Activated CD8-positive, alpha-beta T cell treated with anti-CD3 and anti-CD28 coated beads for 36 hours (primary cell): Measurements from ENCODE around the gene RUNDC1. TPM values are rescaled to one million over a fixed set of nuclear protein-coding genes. Genes with fewer than 3 reads are reported as not detected.

Source experiments
- ATAC-seq: fragments of 200-7000 bp; cut with Tn5 transposase; one replicate; pipeline ENCODE4 v1.10.0; 2021; ENCODE audit warnings: mild to moderate bottlenecking, moderate library complexity
- CTCF ChIA-PET: fragments of 350-600 bp; sonication (Branson Sonifier 250); formaldehyde crosslinking; loops from one replicate; lab custom pipeline; 2021; ENCODE audit warnings: antibody characterized with exemption; lab: Charles Lee
- POLR2A ChIA-PET: fragments of 350-600 bp; sonication (Branson Sonifier 250); formaldehyde crosslinking; loops from one replicate; lab custom pipeline; 2021; ENCODE audit warnings: antibody characterized with exemption; lab: Charles Lee
- DNase-seq: peaks from one replicate; pipeline ENCODE4 v3.0.0-alpha.2; 2020
- H3K27ac Mint-ChIP-seq: one replicate; pipeline ENCODE4 v1.8.0; 2021; ENCODE audit warnings: mild to moderate bottlenecking, mixed read lengths
- H3K27me3 Mint-ChIP-seq: one replicate; pipeline ENCODE4 v1.8.0; 2021; ENCODE audit warnings: mixed read lengths
- H3K36me3 Mint-ChIP-seq: one replicate; pipeline ENCODE4 v1.8.0; 2021; ENCODE audit warnings: low read depth, mixed read lengths
- H3K4me1 Mint-ChIP-seq: one replicate; pipeline ENCODE4 v1.8.0; 2021; ENCODE audit warnings: low read depth, mixed read lengths
- H3K4me3 Mint-ChIP-seq: one replicate; pipeline ENCODE4 v1.8.0; 2021; ENCODE audit warnings: mild to moderate bottlenecking, moderate library complexity, mixed read lengths
- H3K9me3 Mint-ChIP-seq: one replicate; pipeline ENCODE4 v1.8.0; 2021; ENCODE audit warnings: mixed read lengths
- intact Hi-C: fragments of 100-400 bp; cut with micrococcal nuclease; formaldehyde crosslinking; loops from one replicate; pipeline ENCODE4 v1.10.0; 2022
- total RNA-seq, 2 experiments: library from RNA; stranded (reverse); gene quantifications; one replicate each; pipeline ENCODE4 v1.2.3, GENCODE V29; 2021
- TF ChIP-seq, protein P1 (sequence below): fragments of 200-600 bp; IDR thresholded peaks from one replicate; pipeline ENCODE4 v1.8.0; 2022; ENCODE audit warnings: antibody characterized with exemption, mild to moderate bottlenecking

Gene RUNDC1
- total RNA-seq, 2 experiments from 2014 or later = 16.1 to 17.0 TPM

DNA sequence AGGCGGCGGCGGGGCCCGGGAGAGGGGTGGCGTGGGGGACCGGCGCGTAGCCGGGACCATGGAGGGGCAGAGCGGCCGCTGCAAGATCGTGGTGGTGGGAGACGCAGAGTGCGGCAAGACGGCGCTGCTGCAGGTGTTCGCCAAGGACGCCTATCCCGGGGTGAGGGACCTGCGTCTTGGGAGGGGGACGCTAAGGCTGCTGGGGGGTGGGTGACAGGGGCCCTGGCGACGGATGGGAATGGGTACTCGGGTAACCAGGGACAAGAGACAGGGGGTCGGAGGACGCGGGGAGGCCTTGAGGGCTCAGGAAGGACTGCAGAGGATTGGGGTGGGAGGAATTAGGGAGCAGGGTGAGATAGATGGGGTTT lies 44.9 kb downstream of the RUNDC1 start:
- TF ChIP-seq, protein P1, sequence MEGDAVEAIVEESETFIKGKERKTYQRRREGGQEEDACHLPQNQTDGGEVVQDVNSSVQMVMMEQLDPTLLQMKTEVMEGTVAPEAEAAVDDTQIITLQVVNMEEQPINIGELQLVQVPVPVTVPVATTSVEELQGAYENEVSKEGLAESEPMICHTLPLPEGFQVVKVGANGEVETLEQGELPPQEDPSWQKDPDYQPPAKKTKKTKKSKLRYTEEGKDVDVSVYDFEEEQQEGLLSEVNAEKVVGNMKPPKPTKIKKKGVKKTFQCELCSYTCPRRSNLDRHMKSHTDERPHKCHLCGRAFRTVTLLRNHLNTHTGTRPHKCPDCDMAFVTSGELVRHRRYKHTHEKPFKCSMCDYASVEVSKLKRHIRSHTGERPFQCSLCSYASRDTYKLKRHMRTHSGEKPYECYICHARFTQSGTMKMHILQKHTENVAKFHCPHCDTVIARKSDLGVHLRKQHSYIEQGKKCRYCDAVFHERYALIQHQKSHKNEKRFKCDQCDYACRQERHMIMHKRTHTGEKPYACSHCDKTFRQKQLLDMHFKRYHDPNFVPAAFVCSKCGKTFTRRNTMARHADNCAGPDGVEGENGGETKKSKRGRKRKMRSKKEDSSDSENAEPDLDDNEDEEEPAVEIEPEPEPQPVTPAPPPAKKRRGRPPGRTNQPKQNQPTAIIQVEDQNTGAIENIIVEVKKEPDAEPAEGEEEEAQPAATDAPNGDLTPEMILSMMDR = no peak
- ChIA-PET POLR2A (interaction anchor here (0.7 to 3.0 kb wide), 6 partner anchors 14 to 290 kb away, joined by 3 to 25 read pairs (median 8); partner anchors contain the start of genes IFI35 and RPL27), CTCF (interaction anchor here (1.2 kb wide), 1 partner anchor 18 kb away, joined by 3 read pairs; no protein-coding TSS in a partner anchor)
- DNase-seq = no peak
- intact Hi-C loops = loop anchor here (10.0 kb wide), 1 partner anchor 290 kb away; no protein-coding TSS in a partner anchor
- H3K4me3 Mint-ChIP-seq = peak overlapping the region; percentile 32
- H3K27ac Mint-ChIP-seq = no peak overlapping the region
- no peak for ATAC-seq
- no peaks in the 10 kb centered on the region for H3K9me3 Mint-ChIP-seq
- H3K4me1 Mint-ChIP-seq = peaks cover 19% of the 10 kb centered on the region
- no peaks in the 10 kb centered on the region for H3K27me3 Mint-ChIP-seq
- no peaks in the 10 kb centered on the region for H3K36me3 Mint-ChIP-seq

DNA sequence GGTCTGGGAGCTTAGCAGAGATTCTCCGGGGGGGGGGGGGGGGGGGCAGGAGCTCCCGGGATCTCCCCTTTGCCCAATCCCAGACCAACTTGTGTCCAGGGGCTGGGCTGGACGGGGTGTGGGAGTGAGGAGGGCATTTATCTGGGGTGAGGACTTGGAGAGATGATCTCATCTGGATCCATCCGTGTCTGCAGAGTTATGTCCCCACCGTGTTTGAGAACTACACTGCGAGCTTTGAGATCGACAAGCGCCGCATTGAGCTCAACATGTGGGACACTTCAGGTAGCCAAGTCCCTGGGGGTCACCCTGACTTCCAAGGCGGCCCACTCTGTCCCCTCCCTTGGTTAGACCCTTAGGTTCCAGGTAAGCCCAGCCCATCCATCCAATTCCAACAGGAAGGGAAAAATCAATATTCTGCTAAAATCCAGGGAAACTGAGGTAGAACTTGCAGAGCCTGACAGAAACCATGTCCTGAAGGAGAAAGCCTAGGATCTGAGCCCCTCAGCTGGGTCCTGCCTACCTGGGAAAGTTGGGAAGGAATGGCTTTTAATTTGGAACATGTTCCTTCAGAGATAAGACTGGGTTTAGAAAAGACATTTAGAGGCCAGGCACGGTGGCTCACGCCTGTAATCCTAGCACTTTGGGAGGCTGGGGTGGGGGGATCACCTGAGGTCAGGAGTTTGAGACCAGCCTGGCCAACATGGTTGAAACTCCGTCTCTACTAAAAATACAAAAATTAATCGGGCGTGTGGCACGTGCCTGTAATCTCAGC lies 45.6 kb downstream of the RUNDC1 start:
- TF ChIP-seq, protein P1 = no peak
- POLR2A ChIA-PET = interaction anchor here (0.7 to 3.0 kb wide), 4 partner anchors 19 to 290 kb away, joined by 3 to 25 read pairs (median 6); partner anchors contain the start of genes IFI35 and RPL27
- no peaks in the 10 kb centered on the region for H3K36me3 Mint-ChIP-seq

DNA sequence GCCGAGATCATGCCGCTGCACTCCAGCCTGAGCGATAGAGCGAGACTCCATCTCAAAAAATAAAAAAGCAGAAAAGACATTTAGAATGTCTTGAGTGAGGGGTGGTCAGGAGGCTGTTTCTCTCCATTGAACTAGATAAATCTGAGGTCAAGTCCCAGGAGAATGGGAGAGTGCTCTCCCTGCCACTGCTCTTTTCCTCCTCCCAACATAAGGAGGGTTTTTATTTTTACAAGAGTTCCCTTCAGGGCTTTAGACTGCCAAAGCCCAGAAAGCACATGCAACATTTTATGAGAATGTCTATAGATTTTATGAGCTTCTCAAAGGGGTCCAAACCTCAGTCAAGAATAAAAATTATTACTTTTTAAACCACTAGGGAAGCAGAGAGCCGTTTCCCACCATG lies 46.2 kb downstream of the RUNDC1 start:
- intact Hi-C loops = loop anchor here (10.0 kb wide), 1 partner anchor 288 kb away; no protein-coding TSS in a partner anchor
- ChIA-PET POLR2A (interaction anchor here (1.4 kb wide), 1 partner anchor 289 kb away, joined by 7 read pairs; no protein-coding TSS in a partner anchor), CTCF (interaction anchor here (1.0 to 1.4 kb wide), 2 partner anchors 11 to 28 kb away, joined by 3 read pairs; partner anchors contain the start of gene RPL27)
- Mint-ChIP-seq H3K27me3 (no peaks in the 10 kb centered on the region), H3K36me3 (no peaks in the 10 kb centered on the region), H3K4me1 (peaks cover 10% of the 10 kb centered on the region), H3K27ac (no peak overlapping the region), H3K4me3 (no peak overlapping the region), H3K9me3 (no peaks in the 10 kb centered on the region)
- DNase-seq (no peak), ATAC-seq (no peak)
- TF ChIP-seq, protein P1 = no peak

More for the DNA sequence above, 45.6 kb downstream of the RUNDC1 start:
- Mint-ChIP-seq H3K27ac (no peak overlapping the region), H3K4me1 (peaks cover 14% of the 10 kb centered on the region), H3K4me3 (peak overlapping the region; percentile 32), H3K9me3 (no peaks in the 10 kb centered on the region), H3K27me3 (no peaks in the 10 kb centered on the region)
- ATAC-seq (no peak), DNase-seq (no peak)
- intact Hi-C loops = loop anchor here (10.0 kb wide), 1 partner anchor 289 kb away; no protein-coding TSS in a partner anchor
- CTCF ChIA-PET = interaction anchor here (1.0 to 1.4 kb wide), 2 partner anchors 12 to 28 kb away, joined by 3 read pairs; partner anchors contain the start of gene RPL27

DNA sequence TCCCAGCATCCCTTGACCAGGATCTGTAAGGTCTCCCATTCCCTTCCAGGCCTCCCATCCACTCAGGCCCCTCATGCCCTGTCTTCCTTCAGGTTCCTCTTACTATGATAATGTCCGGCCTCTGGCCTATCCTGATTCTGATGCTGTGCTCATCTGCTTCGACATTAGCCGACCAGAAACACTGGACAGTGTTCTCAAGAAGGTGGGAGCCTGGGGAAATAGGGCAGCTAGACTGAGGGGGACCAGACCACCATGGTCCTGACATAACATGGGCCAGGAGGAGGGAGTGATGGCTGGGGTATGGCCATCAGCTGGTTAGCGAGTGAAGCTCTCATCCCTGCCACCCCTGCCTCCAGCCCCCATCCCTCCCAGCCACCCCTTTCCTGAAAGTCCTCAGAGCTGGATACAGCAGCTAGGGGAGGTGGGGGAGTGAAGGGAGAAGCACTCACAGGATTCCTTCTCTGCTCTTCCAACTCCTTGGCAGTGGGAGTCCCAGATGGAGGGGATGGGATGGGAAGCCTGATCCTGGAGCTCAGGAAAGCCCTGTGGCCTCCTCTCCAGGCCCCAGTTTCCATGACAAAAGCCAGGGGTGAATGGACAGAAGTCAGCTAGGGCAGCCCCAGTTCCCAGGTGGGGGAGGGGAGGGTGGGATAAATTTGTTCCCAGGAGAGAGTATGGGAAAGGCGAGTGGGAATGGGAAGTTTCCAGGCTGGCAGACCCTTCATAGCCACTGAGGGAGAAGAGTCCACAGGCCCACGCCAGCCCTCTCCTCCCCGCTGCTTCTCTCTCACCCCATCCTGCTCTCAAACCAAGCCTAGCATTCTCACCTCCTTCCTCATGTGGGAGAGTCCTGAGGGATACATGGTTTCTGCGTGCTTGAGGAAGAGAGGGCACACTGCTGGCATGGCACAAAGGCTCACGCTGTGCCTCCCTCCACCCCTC lies 47.0 kb downstream of the RUNDC1 start:
- Mint-ChIP-seq H3K36me3 (no peaks in the 10 kb centered on the region), H3K27ac (no peak overlapping the region), H3K9me3 (no peaks in the 10 kb centered on the region), H3K4me3 (no peak overlapping the region), H3K27me3 (no peaks in the 10 kb centered on the region), H3K4me1 (peaks cover 7% of the 10 kb centered on the region)
- ChIA-PET POLR2A (interaction anchor here (1.4 kb wide), 2 partner anchors 10 to 288 kb away, joined by 3 to 7 read pairs; no protein-coding TSS in a partner anchor), CTCF (interaction anchor here (1.4 kb wide), 1 partner anchor 29 kb away, joined by 3 read pairs; the partner anchor contains the start of gene RPL27)
- no peak for DNase-seq
- ATAC-seq = no peak
- intact Hi-C loops = loop anchor here (10.0 kb wide), 1 partner anchor 287 kb away; no protein-coding TSS in a partner anchor
- TF ChIP-seq, protein P1 = no peak
